ENCODE data around the gene MAP3K5.

MAP3K5 gene

GRCh38 chr6:136782021-136782770, 10.1 kb downstream of the MAP3K5 start:
- H3K4me1 ChIP-seq (ENCODE audit: control extremely low read depth in 1 of 4, control insufficient read depth in 4 of 4, insufficient read depth in 4 of 4, low read length in 3 of 4), result peaks cover 37 to 77% (median 59%) of the 10 kb centered on the region in 4 experiments
- H3K27me3 ChIP-seq (replicated peaks in 2 of 5; ENCODE audit: control insufficient read depth in 4 of 5, insufficient read depth in 5 of 5, low read length in 4 of 5), result no peaks in the 10 kb centered on the region
- peak in 2 of 3 donors; percentile 63 to 78 for DNase-seq
- CTCF ChIA-PET, result interaction anchor here (1.0 to 1.2 kb wide), 3 partner anchors 8 to 58 kb away, joined by 3 read pairs; no protein-coding TSS in a partner anchor
- H3K36me3 ChIP-seq (ENCODE audit: control insufficient read depth in 4 of 4, insufficient read depth in 4 of 4, low read length in 3 of 4), result peaks cover 0 to 2% (median 2%) of the 10 kb centered on the region in 4 experiments
- H3K4me3 ChIP-seq (ENCODE audit: control insufficient read depth in 1 of 7, extremely low read depth in 1 of 7, insufficient read depth in 4 of 7, low read depth in 2 of 7, low read length in 6 of 7), result peak overlapping the region in 2 of 7 experiments; percentile 20 to 49
- no CpG with 5 or more reads among the region's 1 CpG for WGBS (ENCODE audit: insufficient coverage)
- no peaks in the 10 kb centered on the region for H3K9me3 ChIP-seq (ENCODE audit: control extremely low read depth in 1 of 5, control insufficient read depth in 4 of 5, insufficient read depth in 2 of 5, low read depth in 1 of 5, low read length in 4 of 5)
- POLR2A ChIA-PET, result no interaction called here
- H3K27ac ChIP-seq (ENCODE audit: insufficient read depth in 1 of 2, low read depth in 1 of 2, low read length in 2 of 2, poor library complexity in 1 of 2, severe bottlenecking in 2 of 2), result peak overlapping the region in 1 of 2 experiments; percentile 18

- 100% methylated on average over 1 of the region's 3 CpGs for WGBS (ENCODE audit: insufficient coverage)
- Histone ChIP-seq H3K27ac (ENCODE audit: insufficient read depth in 1 of 2, low read depth in 1 of 2, low read length in 2 of 2, poor library complexity in 1 of 2, severe bottlenecking in 2 of 2) (no peak overlapping the region), H3K27me3 (replicated peaks in 2 of 5; ENCODE audit: control insufficient read depth in 4 of 5, insufficient read depth in 5 of 5, low read length in 4 of 5) (no peaks in the 10 kb centered on the region), H3K4me3 (ENCODE audit: control insufficient read depth in 1 of 7, extremely low read depth in 1 of 7, insufficient read depth in 4 of 7, low read depth in 2 of 7, low read length in 6 of 7) (no peak overlapping the region), H3K4me1 (ENCODE audit: control extremely low read depth in 1 of 4, control insufficient read depth in 4 of 4, insufficient read depth in 4 of 4, low read length in 3 of 4) (peaks cover 33 to 65% (median 53%) of the 10 kb centered on the region in 4 experiments), H3K36me3 (ENCODE audit: control insufficient read depth in 4 of 4, insufficient read depth in 4 of 4, low read length in 3 of 4) (peaks cover 0 to 2% (median under 1%) of the 10 kb centered on the region in 4 experiments), H3K9me3 (ENCODE audit: control extremely low read depth in 1 of 5, control insufficient read depth in 4 of 5, insufficient read depth in 2 of 5, low read depth in 1 of 5, low read length in 4 of 5) (no peaks in the 10 kb centered on the region)
- POLR2A ChIA-PET, result interaction anchor here (0.6 kb wide), 1 partner anchor 53 kb away, joined by 5 read pairs; no protein-coding TSS in a partner anchor
- no peak for DNase-seq
- CTCF ChIA-PET, result interaction anchor here (1.0 to 1.3 kb wide), 5 partner anchors 9 to 137 kb away, joined by 3 to 6 read pairs (median 3); partner anchors contain the start of gene MAP3K5
These were observed 11.3 kb downstream of the MAP3K5 start for GRCh38 chr6:136780972-136781371.

DNA sequence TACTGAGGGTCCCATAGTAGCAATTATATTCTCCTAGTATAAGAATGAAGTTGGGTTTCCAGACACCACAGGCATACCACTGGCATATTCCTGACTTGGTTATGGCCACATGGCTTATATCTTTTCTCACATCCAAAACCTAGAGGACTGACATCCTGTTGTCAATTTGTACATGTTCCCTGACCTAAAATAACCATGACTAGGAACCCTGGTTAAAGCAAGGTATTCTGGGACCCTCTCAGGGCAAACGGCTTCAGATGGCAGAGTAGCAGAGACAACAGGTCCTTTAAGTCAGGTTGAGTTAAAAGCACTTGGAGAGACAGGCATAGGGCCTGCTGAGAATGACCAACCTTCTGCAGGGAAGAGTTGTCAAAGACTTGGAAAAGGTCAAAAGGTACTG, 12.6 kb downstream of the MAP3K5 start:
- ChIA-PET POLR2A (no interaction called here), CTCF (interaction anchor here (1.0 kb wide), 1 partner anchor 23 kb away, joined by 3 read pairs; no protein-coding TSS in a partner anchor)

DNA sequence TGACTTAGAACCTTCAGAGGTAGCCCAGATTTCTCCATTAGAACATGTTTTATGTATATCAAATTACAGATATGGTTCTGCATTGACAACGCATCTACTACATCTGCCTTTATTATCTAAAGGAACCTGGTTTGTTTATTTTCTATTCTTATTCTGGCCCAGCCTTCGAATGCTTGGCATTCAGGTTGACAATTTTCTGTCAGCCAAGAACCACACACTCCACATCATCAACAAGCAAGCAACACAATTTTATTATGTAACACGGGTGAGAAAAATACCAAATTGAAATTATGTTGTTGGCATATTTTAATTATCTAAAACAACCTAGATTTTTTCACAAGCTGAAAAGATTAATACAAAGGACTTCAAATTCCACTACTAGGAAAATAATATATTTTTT, 14.6 kb downstream of the MAP3K5 start:
- DNase-seq, result no peak
- POLR2A ChIA-PET, result interaction anchor here (0.9 kb wide), 1 partner anchor 9 kb away, joined by 3 read pairs; no protein-coding TSS in a partner anchor
- H3K4me3 ChIP-seq (ENCODE audit: control insufficient read depth in 1 of 7, extremely low read depth in 1 of 7, insufficient read depth in 4 of 7, low read depth in 2 of 7, low read length in 6 of 7), result no peak overlapping the region
- peaks cover 0 to 2% (median under 1%) of the 10 kb centered on the region in 4 experiments for H3K36me3 ChIP-seq (ENCODE audit: control insufficient read depth in 4 of 4, insufficient read depth in 4 of 4, low read length in 3 of 4)
- no peaks in the 10 kb centered on the region for H3K9me3 ChIP-seq (ENCODE audit: control extremely low read depth in 1 of 5, control insufficient read depth in 4 of 5, insufficient read depth in 2 of 5, low read depth in 1 of 5, low read length in 4 of 5)
- no peaks in the 10 kb centered on the region for H3K27me3 ChIP-seq (replicated peaks in 2 of 5; ENCODE audit: control insufficient read depth in 4 of 5, insufficient read depth in 5 of 5, low read length in 4 of 5)
- peaks cover 12 to 45% (median 31%) of the 10 kb centered on the region in 4 experiments for H3K4me1 ChIP-seq (ENCODE audit: control extremely low read depth in 1 of 4, control insufficient read depth in 4 of 4, insufficient read depth in 4 of 4, low read length in 3 of 4)
- WGBS (ENCODE audit: insufficient coverage), result no CpG with 5 or more reads among the region's 3 CpGs
- no peak overlapping the region for H3K27ac ChIP-seq (ENCODE audit: insufficient read depth in 1 of 2, low read depth in 1 of 2, low read length in 2 of 2, poor library complexity in 1 of 2, severe bottlenecking in 2 of 2)
- CTCF ChIA-PET, result interaction anchor here (3.1 kb wide), 1 partner anchor 14 kb away, joined by 11 read pairs; no protein-coding TSS in a partner anchor

More for the DNA sequence above, 12.6 kb downstream of the MAP3K5 start:
- no peak for DNase-seq
- Histone ChIP-seq H3K27me3 (replicated peaks in 2 of 5; ENCODE audit: control insufficient read depth in 4 of 5, insufficient read depth in 5 of 5, low read length in 4 of 5) (no peaks in the 10 kb centered on the region), H3K36me3 (ENCODE audit: control insufficient read depth in 4 of 4, insufficient read depth in 4 of 4, low read length in 3 of 4) (peaks cover 0 to 2% (median under 1%) of the 10 kb centered on the region in 4 experiments), H3K4me1 (ENCODE audit: control extremely low read depth in 1 of 4, control insufficient read depth in 4 of 4, insufficient read depth in 4 of 4, low read length in 3 of 4) (peaks cover 22 to 56% (median 47%) of the 10 kb centered on the region in 4 experiments), H3K4me3 (ENCODE audit: control insufficient read depth in 1 of 7, extremely low read depth in 1 of 7, insufficient read depth in 4 of 7, low read depth in 2 of 7, low read length in 6 of 7) (no peak overlapping the region), H3K9me3 (ENCODE audit: control extremely low read depth in 1 of 5, control insufficient read depth in 4 of 5, insufficient read depth in 2 of 5, low read depth in 1 of 5, low read length in 4 of 5) (no peaks in the 10 kb centered on the region), H3K27ac (ENCODE audit: insufficient read depth in 1 of 2, low read depth in 1 of 2, low read length in 2 of 2, poor library complexity in 1 of 2, severe bottlenecking in 2 of 2) (no peak overlapping the region)
- 71% methylated on average over 1 of the region's 1 CpG for WGBS (ENCODE audit: insufficient coverage)

- ChIA-PET POLR2A (no interaction called here), CTCF (interaction anchor here (1.7 to 3.1 kb wide), 3 partner anchors 12 to 15 kb away, joined by 6 to 20 read pairs (median 11); partner anchors contain the start of gene MAP3K5)
- Histone ChIP-seq H3K27ac (ENCODE audit: insufficient read depth in 1 of 2, low read depth in 1 of 2, low read length in 2 of 2, poor library complexity in 1 of 2, severe bottlenecking in 2 of 2) (no peak overlapping the region), H3K9me3 (ENCODE audit: control extremely low read depth in 1 of 5, control insufficient read depth in 4 of 5, insufficient read depth in 2 of 5, low read depth in 1 of 5, low read length in 4 of 5) (no peaks in the 10 kb centered on the region), H3K27me3 (replicated peaks in 2 of 5; ENCODE audit: control insufficient read depth in 4 of 5, insufficient read depth in 5 of 5, low read length in 4 of 5) (no peaks in the 10 kb centered on the region), H3K4me3 (ENCODE audit: control insufficient read depth in 1 of 7, extremely low read depth in 1 of 7, insufficient read depth in 4 of 7, low read depth in 2 of 7, low read length in 6 of 7) (no peak overlapping the region), H3K4me1 (ENCODE audit: control extremely low read depth in 1 of 4, control insufficient read depth in 4 of 4, insufficient read depth in 4 of 4, low read length in 3 of 4) (peaks cover 3 to 33% (median 18%) of the 10 kb centered on the region in 4 experiments), H3K36me3 (ENCODE audit: control insufficient read depth in 4 of 4, insufficient read depth in 4 of 4, low read length in 3 of 4) (no peaks in the 10 kb centered on the region)
- 100% methylated on average over 2 of the region's 2 CpGs for WGBS (ENCODE audit: insufficient coverage)
- no peak for DNase-seq
These were observed 16.7 kb downstream of the MAP3K5 start for GRCh38 chr6:136775548-136775947.

GRCh38 chr6:136775081-136775480, 17.2 kb downstream of the MAP3K5 start:
- Histone ChIP-seq H3K4me1 (ENCODE audit: control extremely low read depth in 1 of 4, control insufficient read depth in 4 of 4, insufficient read depth in 4 of 4, low read length in 3 of 4) (peaks cover 3 to 31% (median 17%) of the 10 kb centered on the region in 4 experiments), H3K4me3 (ENCODE audit: control insufficient read depth in 1 of 7, extremely low read depth in 1 of 7, insufficient read depth in 4 of 7, low read depth in 2 of 7, low read length in 6 of 7) (no peak overlapping the region), H3K27me3 (replicated peaks in 2 of 5; ENCODE audit: control insufficient read depth in 4 of 5, insufficient read depth in 5 of 5, low read length in 4 of 5) (no peaks in the 10 kb centered on the region), H3K36me3 (ENCODE audit: control insufficient read depth in 4 of 4, insufficient read depth in 4 of 4, low read length in 3 of 4) (no peaks in the 10 kb centered on the region), H3K9me3 (ENCODE audit: control extremely low read depth in 1 of 5, control insufficient read depth in 4 of 5, insufficient read depth in 2 of 5, low read depth in 1 of 5, low read length in 4 of 5) (no peaks in the 10 kb centered on the region), H3K27ac (ENCODE audit: insufficient read depth in 1 of 2, low read depth in 1 of 2, low read length in 2 of 2, poor library complexity in 1 of 2, severe bottlenecking in 2 of 2) (no peak overlapping the region)
- WGBS (ENCODE audit: insufficient coverage), result 100% methylated on average over 2 of the region's 3 CpGs
- no peak for DNase-seq
- CTCF ChIA-PET, result interaction anchor here (1.7 to 3.1 kb wide), 3 partner anchors 11 to 16 kb away, joined by 6 to 20 read pairs (median 11); partner anchors contain the start of gene MAP3K5
- POLR2A ChIA-PET, result no interaction called here
